Osteoblast (primary cell): Measurements from ENCODE around the gene AGBL5. TPM values are rescaled to one million over a fixed set of nuclear protein-coding genes. Genes with fewer than 3 reads are reported as not detected.

Experiments used
- DNase-seq: peaks from one replicate; pipeline ENCODE4 v3.0.0; 2011; ENCODE audit warnings: low spot score, mixed read lengths; ENCODE audit not compliant: insufficient read length; ENCODE audit errors: missing footprints
- H2AFZ ChIP-seq: 2 replicates; pipeline ENCODE4 v1.6.0; 2011; ENCODE audit warnings: mild to moderate bottlenecking, low read length
- H3K27ac ChIP-seq: 2 replicates; pipeline ENCODE4 v1.5.1; 2011; ENCODE audit warnings: mild to moderate bottlenecking, low read depth, low read length, moderate library complexity
- H3K27me3 ChIP-seq: 2 replicates; pipeline ENCODE4 v1.6.0; 2012; ENCODE audit warnings: mild to moderate bottlenecking, control low read depth, inconsistent platforms, low read length, moderate library complexity; ENCODE audit not compliant: insufficient read depth
- H3K36me3 ChIP-seq: 2 replicates; pipeline ENCODE4 v1.5.1; 2011; ENCODE audit warnings: mild to moderate bottlenecking, low read length, control low read depth, moderate library complexity; ENCODE audit not compliant: insufficient read depth
- H3K4me1 ChIP-seq: 2 replicates; pipeline ENCODE4 v1.5.1; 2011; ENCODE audit warnings: mild to moderate bottlenecking, low read length, control low read depth, moderate library complexity; ENCODE audit not compliant: insufficient read depth
- H3K4me2 ChIP-seq: 2 replicates; pipeline ENCODE4 v1.6.0; 2011; ENCODE audit warnings: mild to moderate bottlenecking, low read length; ENCODE audit not compliant: insufficient read depth
- H3K4me3 ChIP-seq: fragments of 200-600 bp; sonication (generic); 3 replicates; pipeline ENCODE4 v1.5.1; 2012; ENCODE audit warnings: mild to moderate bottlenecking, low read length, inconsistent platforms; ENCODE audit not compliant: insufficient read depth
- H3K79me2 ChIP-seq: 2 replicates; pipeline ENCODE4 v1.6.0; 2012; ENCODE audit warnings: mild to moderate bottlenecking, low read length, control low read depth, inconsistent platforms; ENCODE audit not compliant: insufficient read depth
- H3K9me3 ChIP-seq: 2 replicates; pipeline ENCODE4 v1.5.1; 2011; ENCODE audit warnings: low read depth, low read length, control low read depth
- H4K20me1 ChIP-seq: 2 replicates; pipeline ENCODE4 v1.6.0; 2012; ENCODE audit warnings: mild to moderate bottlenecking, low read length, control low read depth; ENCODE audit not compliant: insufficient read depth
- CTCF ChIP-seq: IDR thresholded peaks from 2 replicates; pipeline ENCODE4 v1.5.1; 2011; ENCODE audit warnings: mild to moderate bottlenecking, low read depth, low read length, moderate library complexity; ENCODE audit errors: extremely low read depth
- total RNA-seq: library from RNA; depleted of rRNA; stranded (reverse); fragments of >200 nt; gene quantifications from 2 replicates; pipeline ENCODE4 v1.2.3, GENCODE V29; 2012

The AGBL5 gene
- total RNA-seq, 1 donor = 24.6 TPM

GRCh38 chr2:27009083-27009482 lies 42.4 kb upstream of the AGBL5 start:
- Histone ChIP-seq H3K9me3 (no peaks in the 10 kb centered on the region), H3K36me3 (no peaks in the 10 kb centered on the region), H3K4me1 (peaks cover 13% of the 10 kb centered on the region), H3K4me2 (no peak overlapping the region), H4K20me1 (peaks cover 14% of the 10 kb centered on the region), H3K27me3 (no peaks in the 10 kb centered on the region), H3K27ac (no peak overlapping the region), H2AFZ (no peak overlapping the region), H3K4me3 (no peak overlapping the region), H3K79me2 (no peaks in the 10 kb centered on the region)
- no peak for DNase-seq
- TF ChIP-seq CTCF = no peak

- no peak overlapping the region for H2AFZ ChIP-seq
- no peak for TF ChIP-seq CTCF
- no peak overlapping the region for H3K4me2 ChIP-seq
- no peak overlapping the region for H3K27ac ChIP-seq
- H3K27me3 ChIP-seq = no peaks in the 10 kb centered on the region
- H3K4me3 ChIP-seq = no peak overlapping the region
- H3K79me2 ChIP-seq = no peaks in the 10 kb centered on the region
- H3K4me1 ChIP-seq = peaks cover 11% of the 10 kb centered on the region
- no peak for DNase-seq
- H4K20me1 ChIP-seq = peaks cover 11% of the 10 kb centered on the region
- H3K36me3 ChIP-seq = no peaks in the 10 kb centered on the region
- H3K9me3 ChIP-seq = no peaks in the 10 kb centered on the region
Measured at GRCh38 chr2:27009716-27010115, 41.8 kb upstream of the AGBL5 start.

DNA sequence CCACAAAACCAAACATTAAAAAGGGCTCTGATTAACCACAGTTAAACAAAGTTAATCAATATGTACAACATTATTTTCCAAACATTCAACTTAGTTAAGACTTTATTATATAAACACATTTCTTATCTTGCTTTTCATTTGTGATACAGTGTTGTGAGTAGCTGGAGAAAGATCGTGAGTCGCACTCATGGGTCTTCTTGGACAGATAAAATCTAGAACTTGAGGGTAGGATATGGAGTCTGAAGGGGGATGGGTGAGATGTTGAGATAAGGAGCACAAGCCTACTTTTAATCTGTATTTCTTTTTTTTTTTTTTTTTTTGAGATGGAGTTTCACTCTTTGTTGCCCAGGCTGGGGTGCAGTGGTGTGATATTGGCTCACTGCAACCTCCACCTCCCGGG lies 41.3 kb upstream of the AGBL5 start:
- H2AFZ ChIP-seq = no peak overlapping the region
- no peak overlapping the region for H3K4me2 ChIP-seq
- H3K4me3 ChIP-seq = no peak overlapping the region
- H4K20me1 ChIP-seq = peaks cover 11% of the 10 kb centered on the region
- no peaks in the 10 kb centered on the region for H3K9me3 ChIP-seq
- no peak for DNase-seq
- no peaks in the 10 kb centered on the region for H3K27me3 ChIP-seq
- no peak for TF ChIP-seq CTCF
- H3K36me3 ChIP-seq = peaks cover 2% of the 10 kb centered on the region
- peaks cover 13% of the 10 kb centered on the region for H3K4me1 ChIP-seq
- no peaks in the 10 kb centered on the region for H3K79me2 ChIP-seq
- no peak overlapping the region for H3K27ac ChIP-seq

- no peaks in the 10 kb centered on the region for H3K27me3 ChIP-seq
Measured at GRCh38 chr2:27013738-27014137, 37.7 kb upstream of the AGBL5 start.

More at GRCh38 chr2:27013738-27014137, 37.7 kb upstream of the AGBL5 start:
- no peak for TF ChIP-seq CTCF
- Histone ChIP-seq H3K9me3 (no peaks in the 10 kb centered on the region), H3K27ac (no peak overlapping the region), H3K79me2 (no peaks in the 10 kb centered on the region), H2AFZ (no peak overlapping the region), H3K4me3 (no peak overlapping the region), H3K36me3 (peaks cover 4% of the 10 kb centered on the region), H4K20me1 (peaks cover 14% of the 10 kb centered on the region), H3K4me1 (peaks cover 28% of the 10 kb centered on the region), H3K4me2 (no peak overlapping the region)
- peak; percentile 55 for DNase-seq
